Astrocyte of the spinal cord (primary cell): ENCODE measurements around the gene ZNF808.
"Not testable (repeated sequence)": the region's sequence is repeated elsewhere in the genome, so short reads cannot be mapped to it uniquely, and the experiment has no call there.

Experiments used
- DNase-seq: peaks from one replicate; pipeline ENCODE4 v3.0.0; 2011; ENCODE audit warnings: low read depth, low spot score
- H3K4me3 ChIP-seq: 2 replicates; pipeline ENCODE4 v1.5.1; 2011; ENCODE audit warnings: low read depth, mild to moderate bottlenecking, low read length, moderate library complexity
- in situ Hi-C: cut with HindIII; loops from 2 replicates; pipeline ENCODE4 v1.10.0; 2017; ENCODE audit warnings: low sequenced_read_pairs
- TF ChIP-seq, protein P1 (sequence below): IDR thresholded peaks from 2 replicates; pipeline ENCODE4 v1.5.1; 2012; ENCODE audit warnings: low read depth, mild to moderate bottlenecking, low read length, inconsistent platforms

Gene ZNF808

DNA sequence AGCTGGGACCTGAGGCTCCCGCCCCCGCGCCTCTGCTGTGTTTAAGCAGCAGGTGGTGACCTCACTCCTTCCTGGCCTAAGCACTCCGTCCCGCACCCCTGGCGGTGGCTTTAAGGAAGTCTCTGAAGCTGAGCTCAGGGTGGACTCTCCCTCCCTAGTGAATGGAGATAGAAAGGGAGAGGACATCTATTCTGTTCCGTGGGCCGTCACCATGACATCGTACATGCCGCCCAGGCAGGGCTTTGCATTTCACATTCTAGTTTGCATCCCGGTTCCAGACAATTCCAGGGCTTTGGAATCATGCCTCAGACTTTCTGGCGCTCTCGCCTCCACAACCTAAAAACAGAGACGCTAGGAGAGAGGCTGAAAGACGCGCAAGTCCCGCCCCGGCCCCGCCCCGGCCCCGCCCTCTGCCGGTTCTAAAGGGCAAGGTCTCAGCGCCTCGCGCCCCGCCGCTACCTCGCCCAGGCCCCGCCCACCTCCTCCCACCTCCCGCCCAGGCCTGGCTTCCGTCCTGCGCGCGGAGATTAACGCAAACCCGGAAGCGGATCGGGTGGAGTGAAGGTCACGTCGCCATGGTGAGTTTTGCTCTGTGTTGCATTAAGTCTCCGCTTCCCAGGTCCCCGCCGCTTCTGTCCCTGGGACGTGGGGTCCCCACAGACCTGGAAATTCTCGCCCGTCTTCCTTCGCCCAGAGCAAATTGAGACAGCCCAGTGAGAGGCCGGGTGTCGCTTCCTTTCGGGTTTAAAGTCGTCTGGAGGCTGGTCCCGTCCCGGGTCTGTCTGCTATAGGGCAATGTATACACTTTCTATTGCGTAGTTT, at the start of gene ZNF808:
TSS of gene ZNF808 (plus strand) at position 535 of the 822 bp plus-strand sequence. CDS start 15,617 bp downstream, outside the sequence.
- peak; percentile 87 for DNase-seq
- TF ChIP-seq, protein P1, sequence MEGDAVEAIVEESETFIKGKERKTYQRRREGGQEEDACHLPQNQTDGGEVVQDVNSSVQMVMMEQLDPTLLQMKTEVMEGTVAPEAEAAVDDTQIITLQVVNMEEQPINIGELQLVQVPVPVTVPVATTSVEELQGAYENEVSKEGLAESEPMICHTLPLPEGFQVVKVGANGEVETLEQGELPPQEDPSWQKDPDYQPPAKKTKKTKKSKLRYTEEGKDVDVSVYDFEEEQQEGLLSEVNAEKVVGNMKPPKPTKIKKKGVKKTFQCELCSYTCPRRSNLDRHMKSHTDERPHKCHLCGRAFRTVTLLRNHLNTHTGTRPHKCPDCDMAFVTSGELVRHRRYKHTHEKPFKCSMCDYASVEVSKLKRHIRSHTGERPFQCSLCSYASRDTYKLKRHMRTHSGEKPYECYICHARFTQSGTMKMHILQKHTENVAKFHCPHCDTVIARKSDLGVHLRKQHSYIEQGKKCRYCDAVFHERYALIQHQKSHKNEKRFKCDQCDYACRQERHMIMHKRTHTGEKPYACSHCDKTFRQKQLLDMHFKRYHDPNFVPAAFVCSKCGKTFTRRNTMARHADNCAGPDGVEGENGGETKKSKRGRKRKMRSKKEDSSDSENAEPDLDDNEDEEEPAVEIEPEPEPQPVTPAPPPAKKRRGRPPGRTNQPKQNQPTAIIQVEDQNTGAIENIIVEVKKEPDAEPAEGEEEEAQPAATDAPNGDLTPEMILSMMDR, result peak; percentile 64
- in situ Hi-C loops, result no loop called here
- H3K4me3 ChIP-seq, result peak within 1 kb of the TSS; percentile 85

DNA sequence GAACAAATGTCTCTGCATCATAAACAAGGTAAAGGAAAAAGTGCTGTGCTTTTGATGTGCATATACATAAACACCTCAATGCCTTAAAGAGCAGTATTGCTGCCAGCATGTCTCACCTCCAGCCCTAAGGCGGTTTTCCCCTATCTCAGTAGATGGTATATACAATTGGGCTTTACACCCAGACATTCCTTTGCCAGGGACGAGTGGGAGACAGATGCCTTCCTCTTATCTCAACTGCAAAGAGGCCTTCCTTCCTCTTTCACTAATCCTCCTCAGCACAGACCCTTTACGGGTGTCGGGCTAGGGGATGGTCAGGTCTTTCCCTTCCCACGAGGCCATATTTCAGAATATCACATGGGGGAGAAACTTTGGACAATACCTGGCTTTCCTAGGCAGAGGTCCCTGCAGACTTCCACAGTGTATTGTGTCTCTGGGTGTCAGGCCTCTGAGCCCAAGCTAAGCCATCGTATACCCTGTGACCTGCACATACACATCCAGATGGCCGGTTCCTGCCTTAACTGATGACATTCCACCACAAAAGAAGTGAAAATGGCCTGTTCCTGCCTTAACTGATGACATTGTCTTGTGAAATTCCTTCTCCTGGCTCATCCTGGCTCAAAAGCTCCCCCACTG, 43.2 kb upstream of the ZNF808 start:
- in situ Hi-C loops, H3K4me3 ChIP-seq, DNase-seq: not testable (repeated sequence)

- in situ Hi-C loops, DNase-seq, H3K4me3 ChIP-seq: not testable (repeated sequence)
Observed at GRCh38 chr19:52485064-52485463, 42.4 kb upstream of the ZNF808 start.

GRCh38 chr19:52485561-52486240, 41.8 kb upstream of the ZNF808 start:
- H3K4me3 ChIP-seq, in situ Hi-C loops, DNase-seq: not testable (repeated sequence)

DNA sequence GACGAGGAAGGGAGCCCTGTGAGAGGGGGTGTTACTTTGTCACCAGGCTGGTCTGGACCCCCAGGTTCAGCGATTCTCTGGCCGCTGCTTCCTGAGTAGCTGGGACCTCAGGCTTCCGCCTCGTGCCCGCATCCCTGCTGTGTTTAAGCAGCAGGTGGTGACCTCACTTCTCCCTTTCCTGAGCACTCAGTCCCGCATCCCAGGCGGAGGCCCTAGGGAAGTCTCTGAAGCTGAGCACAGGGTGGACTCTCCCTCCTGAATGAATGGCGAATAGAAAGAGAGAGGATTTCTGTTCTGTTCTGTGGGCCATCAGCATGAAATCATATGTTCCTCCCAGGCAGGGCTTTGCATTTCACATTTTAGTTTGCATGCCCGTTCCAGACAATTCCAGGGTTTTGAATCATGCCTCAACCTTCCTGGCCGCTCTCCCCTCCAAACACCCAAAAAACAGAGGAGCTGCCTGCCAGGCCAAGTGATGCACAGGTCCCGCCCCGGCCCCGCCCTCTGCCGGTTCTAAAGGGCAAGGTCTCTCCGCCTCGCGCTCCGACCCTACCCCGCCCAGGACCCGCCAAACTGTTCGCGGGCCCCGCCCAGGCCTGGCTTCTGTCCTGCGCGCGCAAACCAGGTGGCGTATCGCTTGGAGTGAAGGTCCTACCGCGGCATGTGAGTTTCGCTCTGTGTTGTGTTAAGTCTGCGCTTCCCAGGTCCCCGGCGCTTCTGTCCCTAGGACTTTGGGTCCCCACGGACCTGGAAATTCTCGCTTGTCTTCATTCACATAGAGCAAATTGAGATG, 35.1 kb upstream of the ZNF808 start:
- TF ChIP-seq, protein P1, result no peak
- in situ Hi-C loops, result no loop called here
- DNase-seq, result no peak
- no peak overlapping the region for H3K4me3 ChIP-seq

DNA sequence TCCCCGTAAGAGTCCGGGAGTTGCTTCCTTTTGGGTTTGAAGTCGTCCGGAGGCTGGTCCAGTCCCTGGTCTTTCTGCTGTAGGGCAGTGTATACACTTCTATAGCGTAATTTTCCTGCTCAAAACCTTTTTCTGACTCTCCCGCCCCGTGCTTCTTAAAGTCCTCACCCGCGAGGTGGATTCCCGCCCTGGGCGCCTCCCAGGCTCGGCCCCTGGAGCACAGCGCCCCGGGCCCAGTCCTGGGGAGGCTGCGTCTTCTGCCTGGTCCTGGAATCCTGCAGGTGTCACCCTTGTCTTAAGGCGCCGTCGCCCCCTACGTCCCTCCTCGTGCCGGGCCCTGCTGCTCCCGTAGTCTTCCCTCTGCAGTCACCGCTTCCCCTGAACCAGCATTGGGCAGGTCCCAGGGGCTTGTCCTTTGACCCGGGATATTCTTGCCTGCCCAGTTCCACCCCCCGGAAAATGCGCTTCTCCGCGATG, 34.4 kb upstream of the ZNF808 start:
- DNase-seq, result no peak
- H3K4me3 ChIP-seq, result no peak overlapping the region
- in situ Hi-C loops, result no loop called here
- TF ChIP-seq, protein P1, result no peak

- H3K4me3 ChIP-seq, result no peak overlapping the region
- DNase-seq, result no peak
- TF ChIP-seq, protein P1, result no peak
- in situ Hi-C loops, result no loop called here
Observed at GRCh38 chr19:52494518-52494917, 33.0 kb upstream of the ZNF808 start.
